NCI-H1694 treated with DMSO at 0.1 percent for 48 hours (cell line): ENCODE results near the gene COA1.

Experiments used
- DNase-seq: peaks from one replicate; lab custom pipeline; 2025; lab: John Stamatoyannopoulos, UW

The COA1 gene

DNA sequence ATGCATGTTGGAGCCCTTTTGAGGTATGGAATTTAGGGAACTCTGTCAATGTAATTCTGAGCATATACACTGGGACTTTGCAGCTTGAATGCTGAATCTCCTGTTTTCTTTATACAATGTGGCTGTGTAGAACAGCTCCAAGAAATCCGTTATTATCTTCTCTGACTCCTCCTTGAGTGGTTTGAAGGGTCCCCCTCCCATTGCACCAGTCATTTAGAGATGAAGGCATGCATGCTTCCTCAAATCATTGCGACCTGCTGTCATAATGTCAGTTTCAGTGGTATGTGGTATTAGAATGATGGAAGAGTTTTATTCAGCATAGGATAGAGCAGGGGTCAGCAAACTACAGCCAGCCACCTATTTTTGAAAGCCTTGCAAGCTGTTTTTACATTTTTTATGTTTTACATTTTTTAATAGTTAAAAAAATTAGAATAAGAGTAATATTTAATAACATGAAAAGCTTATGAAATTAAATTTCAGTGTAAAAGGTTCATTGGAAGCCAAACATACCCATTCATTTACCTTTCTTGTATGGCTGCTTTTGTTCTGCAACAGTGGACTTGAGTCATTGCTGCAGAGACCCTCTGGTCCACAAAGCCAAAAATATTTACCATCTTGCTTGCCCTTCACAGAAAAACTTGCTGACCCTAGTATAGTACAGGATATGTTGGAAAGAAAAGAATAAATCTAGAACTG is 138.3 kb downstream of the COA1 start:
- no peak for DNase-seq

DNA sequence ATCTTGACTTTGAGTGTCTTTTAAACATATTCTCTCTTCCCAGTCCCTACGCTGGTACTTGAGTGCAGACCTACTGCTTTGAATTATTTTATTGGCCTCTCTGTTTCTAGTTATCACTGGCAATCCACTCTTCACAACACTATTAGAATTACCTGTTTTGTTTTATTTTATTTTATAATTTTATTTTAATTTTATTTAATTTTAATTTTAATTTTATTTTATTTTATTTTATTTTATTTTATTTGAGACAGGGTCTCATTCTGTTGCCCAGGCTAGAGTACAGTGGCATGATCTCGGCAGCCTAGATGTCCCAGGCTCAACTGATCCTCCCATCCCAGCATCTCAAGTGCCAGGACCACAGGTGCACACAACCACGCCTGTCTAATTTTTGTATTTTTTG is 139.6 kb downstream of the COA1 start:
- no peak for DNase-seq
